BJ (cell line): ENCODE measurements around the gene GSE1. TPM values are rescaled to one million over a fixed set of nuclear protein-coding genes. Genes with fewer than 3 reads are reported as not detected.

Experiments used
- CTCF ChIA-PET: fragments of 350-600 bp; formaldehyde crosslinking; extraction: SDS; loops from one replicate; lab custom pipeline; 2021; ENCODE audit warnings: antibody characterized with exemption, inconsistent platforms; lab: Yijun Ruan, JAX
- POLR2A ChIA-PET: fragments of 300-600 bp; sonication (Branson Sonifier 250); formaldehyde crosslinking; extraction: SDS; loops from one replicate; lab custom pipeline; 2021; ENCODE audit warnings: antibody characterized with exemption; lab: Charles Lee
- DNase-seq: peaks from one replicate; pipeline ENCODE4 v3.0.0-alpha.2; 2011; ENCODE audit warnings: low read depth
- H3K27me3 ChIP-seq: 2 replicates; pipeline ENCODE4 v1.6.0; 2011; ENCODE audit warnings: low read length; ENCODE audit not compliant: control insufficient read depth, insufficient read depth
- H3K36me3 ChIP-seq: 2 replicates; pipeline ENCODE4 v1.5.1; 2011; ENCODE audit warnings: low read length; ENCODE audit not compliant: control insufficient read depth, insufficient read depth
- H3K4me3 ChIP-seq: 2 replicates; pipeline ENCODE4 v1.5.1; 2011; ENCODE audit warnings: low read depth, mild to moderate bottlenecking, control low read depth, low read length
- CTCF ChIP-seq: IDR thresholded peaks from 2 replicates; pipeline ENCODE4 v1.5.1; 2011; ENCODE audit warnings: low read depth, mild to moderate bottlenecking, control low read depth, inconsistent platforms, low read length, moderate library complexity; ENCODE audit not compliant: insufficient read depth
- polyA plus RNA-seq: library from polyadenylated mRNA; depleted of rRNA; stranded (reverse); fragments of >200 nt; gene quantifications from 2 replicates; pipeline ENCODE4 v1.2.3, GENCODE V29; 2011

Gene GSE1
- polyA plus RNA-seq, 1 experiment, result 16.2 TPM

- ChIA-PET POLR2A (no interaction called here), CTCF (interaction anchor here (0.6 to 1.3 kb wide), 3 partner anchors 14 to 214 kb away, joined by 3 read pairs; no protein-coding TSS in a partner anchor)
- H3K4me3 ChIP-seq, result no peak overlapping the region
- H3K27me3 ChIP-seq, result no peaks in the 10 kb centered on the region
- H3K36me3 ChIP-seq, result 0 out of 2 replicates have a peak, but pooled peaks cover 1% of the 10 kb centered on the region
- TF ChIP-seq CTCF, result no peak
- DNase-seq, result no peak
Observed at GRCh38 chr16:85634747-85635544, 21.8 kb downstream of the GSE1 start.

GRCh38 chr16:85635545-85636140 lies 22.5 kb downstream of the GSE1 start:
- Histone ChIP-seq H3K27me3 (no peaks in the 10 kb centered on the region), H3K4me3 (no peak overlapping the region), H3K36me3 (peaks cover 3% of the 10 kb centered on the region)
- DNase-seq, result no peak
- CTCF ChIA-PET, result interaction anchor here (0.6 to 1.5 kb wide), 4 partner anchors 14 to 215 kb away, joined by 3 read pairs; no protein-coding TSS in a partner anchor
- TF ChIP-seq CTCF, result no peak
- POLR2A ChIA-PET, result no interaction called here

- no peak for DNase-seq
- ChIA-PET POLR2A (no interaction called here), CTCF (interaction anchor here (1.0 to 1.5 kb wide), 2 partner anchors 20 to 23 kb away, joined by 3 to 4 read pairs; no protein-coding TSS in a partner anchor)
- no peak for TF ChIP-seq CTCF
- Histone ChIP-seq H3K4me3 (no peak overlapping the region), H3K36me3 (peaks cover 5% of the 10 kb centered on the region), H3K27me3 (no peaks in the 10 kb centered on the region)
Observed at GRCh38 chr16:85636234-85636812, 23.2 kb downstream of the GSE1 start.

GRCh38 chr16:85637061-85637807 lies 24.1 kb downstream of the GSE1 start:
- POLR2A ChIA-PET, result no interaction called here
- Histone ChIP-seq H3K36me3 (peaks cover 5% of the 10 kb centered on the region), H3K4me3 (no peak overlapping the region), H3K27me3 (no peaks in the 10 kb centered on the region)
- DNase-seq, result no peak
- no peak for TF ChIP-seq CTCF
- CTCF ChIA-PET, result interaction anchor here (1.0 to 1.5 kb wide), 3 partner anchors 21 to 22 kb away, joined by 3 to 5 read pairs (median 4); no protein-coding TSS in a partner anchor
